ENCODE data around the gene KCTD5.
"Not testable (repeated sequence)": the region's sequence is repeated elsewhere in the genome, so short reads cannot be mapped to it uniquely, and the experiment has no call there.

KCTD5 gene

DNA sequence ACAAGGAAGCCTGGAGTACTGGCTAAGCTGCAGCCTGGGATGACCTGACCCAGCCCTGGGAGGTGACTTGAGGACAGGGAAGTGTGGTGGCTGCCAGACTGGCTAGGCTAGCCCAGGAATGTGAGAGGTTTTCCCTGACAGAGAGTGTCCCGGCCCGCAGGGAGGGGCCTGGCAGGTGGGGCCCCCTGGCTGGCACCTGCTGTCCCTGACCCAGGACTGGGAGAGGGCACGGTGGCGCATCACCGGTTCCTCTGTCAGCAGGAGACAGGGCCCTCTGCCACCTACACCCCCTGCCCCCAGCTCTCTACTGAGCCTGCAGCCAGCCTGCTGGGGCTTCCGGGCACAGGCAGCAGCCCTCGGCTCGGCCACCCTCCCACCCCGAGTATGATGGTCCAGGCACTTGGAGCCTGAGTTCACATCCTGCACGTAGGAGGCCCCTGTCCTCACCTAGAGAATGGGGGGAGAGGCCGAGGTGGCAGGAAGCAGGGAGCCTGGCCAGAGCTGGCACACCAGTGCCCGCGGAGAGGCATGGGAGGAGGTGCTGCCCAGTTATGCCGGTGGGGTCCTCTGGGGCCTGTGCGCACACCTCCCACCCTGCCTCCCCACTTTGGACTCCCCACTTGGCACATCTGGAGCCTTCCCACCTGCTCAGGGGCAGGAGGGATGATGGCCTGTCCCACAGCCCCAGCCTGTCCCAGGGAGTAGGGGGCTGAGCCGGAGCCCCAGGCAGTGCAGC lies 37.2 kb downstream of the KCTD5 start:
- no peak overlapping the region for H3K18ac ChIP-seq (ENCODE audit: low read length)
- H3K9ac ChIP-seq (ENCODE audit: low read length): no peak overlapping the region
- H3K4me3 ChIP-seq (ENCODE audit: low read length): no peak overlapping the region
- no peak overlapping the region for H2BK5ac ChIP-seq (ENCODE audit: low read length)
- no peak overlapping the region for H4K8ac ChIP-seq (ENCODE audit: low read depth, low read length)
- H3K36me3 ChIP-seq (ENCODE audit: control insufficient read depth, insufficient read depth, low read length): no peaks in the 10 kb centered on the region
- H4K5ac ChIP-seq (ENCODE audit: low read length): no peak overlapping the region
- H3K23ac ChIP-seq (ENCODE audit: low read length): no peak overlapping the region
- H3K56ac ChIP-seq (ENCODE audit: low read length): no peak overlapping the region
- WGBS (ENCODE audit: extremely low coverage, insufficient coverage, low lambda C conversion rate): no CpG with 5 or more reads among the region's 16 CpGs
- no peak overlapping the region for H3K4me2 ChIP-seq (ENCODE audit: low read length)
- H3K4me1 ChIP-seq (ENCODE audit: control insufficient read depth, low read depth, low read length): no peaks in the 10 kb centered on the region
- no peak overlapping the region for H3K27ac ChIP-seq (ENCODE audit: low read depth, low read length)
- no peaks in the 10 kb centered on the region for H3K79me2 ChIP-seq (ENCODE audit: control insufficient read depth, insufficient read depth, low read length)
- H2AK5ac ChIP-seq (ENCODE audit: low read length): no peak overlapping the region
- DNase-seq: no peak
- H2BK120ac ChIP-seq (ENCODE audit: low read depth, low read length): no peak overlapping the region
- H3K79me1 ChIP-seq (ENCODE audit: low read length): no peaks in the 10 kb centered on the region
- H2BK15ac ChIP-seq (replicated peaks; ENCODE audit: low read depth): no peak overlapping the region
- no peaks in the 10 kb centered on the region for H3K27me3 ChIP-seq (ENCODE audit: insufficient read depth, low read length, poor library complexity)
- H3K4ac ChIP-seq (ENCODE audit: low read depth, low read length): no peak overlapping the region

DNA sequence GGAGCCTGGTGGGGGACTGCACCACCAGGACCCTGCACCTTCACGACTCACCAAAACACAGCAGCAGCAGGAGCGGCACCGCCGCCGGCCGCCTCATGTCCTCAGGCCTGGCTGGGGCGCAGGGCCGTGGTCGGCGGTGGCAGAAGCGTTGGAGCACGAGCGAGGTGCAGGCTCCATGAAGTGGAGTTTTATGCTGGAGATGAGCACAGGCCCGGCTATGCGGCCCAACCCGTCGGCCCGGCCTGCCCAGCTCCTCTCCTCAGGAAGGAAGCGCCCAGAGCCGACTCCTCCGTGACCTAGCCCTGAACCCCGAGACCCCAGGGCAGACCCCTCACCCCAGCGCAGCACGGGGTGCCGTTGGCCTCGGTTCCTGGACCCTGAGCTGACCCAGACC lies 37.7 kb downstream of the KCTD5 start, which contains the start of gene PRSS27:
Gene PRSS27 (minus strand): TSS at position 161 of the 394 bp plus-strand sequence. CDS start 64 bp downstream, at position 97.
- H2BK15ac ChIP-seq (replicated peaks; ENCODE audit: low read depth): no peak within 1 kb of the TSS
- DNase-seq: no peak
- no peak within 1 kb of the TSS for H2BK120ac ChIP-seq (ENCODE audit: low read depth, low read length)
- peak within 1 kb of the TSS; percentile 43 for H3K18ac ChIP-seq (ENCODE audit: low read length)
- H3K4me1 ChIP-seq (ENCODE audit: control insufficient read depth, low read depth, low read length): no peaks in the 10 kb centered on the region
- no peak within 1 kb of the TSS for H2AK5ac ChIP-seq (ENCODE audit: low read length)
- H3K27ac ChIP-seq (ENCODE audit: low read depth, low read length): peak within 1 kb of the TSS; percentile 66
- no peak within 1 kb of the TSS for H2BK5ac ChIP-seq (ENCODE audit: low read length)
- peak within 1 kb of the TSS; percentile 40 for H3K4me3 ChIP-seq (ENCODE audit: low read length)
- H4K5ac ChIP-seq (ENCODE audit: low read length): peak within 1 kb of the TSS; percentile 71
- no peaks in the 10 kb centered on the region for H3K27me3 ChIP-seq (ENCODE audit: insufficient read depth, low read length, poor library complexity)
- peak within 1 kb of the TSS; percentile 90 for H3K56ac ChIP-seq (ENCODE audit: low read length)
- H3K79me1 ChIP-seq (ENCODE audit: low read length): no peaks in the 10 kb centered on the region
- peak within 1 kb of the TSS; percentile 78 for H3K9ac ChIP-seq (ENCODE audit: low read length)
- no peaks in the 10 kb centered on the region for H3K79me2 ChIP-seq (ENCODE audit: control insufficient read depth, insufficient read depth, low read length)
- H3K36me3 ChIP-seq (ENCODE audit: control insufficient read depth, insufficient read depth, low read length): no peaks in the 10 kb centered on the region
- peak within 1 kb of the TSS; percentile 66 for H4K8ac ChIP-seq (ENCODE audit: low read depth, low read length)
- H3K4ac ChIP-seq (ENCODE audit: low read depth, low read length): no peak within 1 kb of the TSS
- WGBS (ENCODE audit: extremely low coverage, insufficient coverage, low lambda C conversion rate): no CpG with 5 or more reads among the region's 26 CpGs
- peak within 1 kb of the TSS; percentile 38 for H3K4me2 ChIP-seq (ENCODE audit: low read length)
- no peak within 1 kb of the TSS for H3K23ac ChIP-seq (ENCODE audit: low read length)

DNA sequence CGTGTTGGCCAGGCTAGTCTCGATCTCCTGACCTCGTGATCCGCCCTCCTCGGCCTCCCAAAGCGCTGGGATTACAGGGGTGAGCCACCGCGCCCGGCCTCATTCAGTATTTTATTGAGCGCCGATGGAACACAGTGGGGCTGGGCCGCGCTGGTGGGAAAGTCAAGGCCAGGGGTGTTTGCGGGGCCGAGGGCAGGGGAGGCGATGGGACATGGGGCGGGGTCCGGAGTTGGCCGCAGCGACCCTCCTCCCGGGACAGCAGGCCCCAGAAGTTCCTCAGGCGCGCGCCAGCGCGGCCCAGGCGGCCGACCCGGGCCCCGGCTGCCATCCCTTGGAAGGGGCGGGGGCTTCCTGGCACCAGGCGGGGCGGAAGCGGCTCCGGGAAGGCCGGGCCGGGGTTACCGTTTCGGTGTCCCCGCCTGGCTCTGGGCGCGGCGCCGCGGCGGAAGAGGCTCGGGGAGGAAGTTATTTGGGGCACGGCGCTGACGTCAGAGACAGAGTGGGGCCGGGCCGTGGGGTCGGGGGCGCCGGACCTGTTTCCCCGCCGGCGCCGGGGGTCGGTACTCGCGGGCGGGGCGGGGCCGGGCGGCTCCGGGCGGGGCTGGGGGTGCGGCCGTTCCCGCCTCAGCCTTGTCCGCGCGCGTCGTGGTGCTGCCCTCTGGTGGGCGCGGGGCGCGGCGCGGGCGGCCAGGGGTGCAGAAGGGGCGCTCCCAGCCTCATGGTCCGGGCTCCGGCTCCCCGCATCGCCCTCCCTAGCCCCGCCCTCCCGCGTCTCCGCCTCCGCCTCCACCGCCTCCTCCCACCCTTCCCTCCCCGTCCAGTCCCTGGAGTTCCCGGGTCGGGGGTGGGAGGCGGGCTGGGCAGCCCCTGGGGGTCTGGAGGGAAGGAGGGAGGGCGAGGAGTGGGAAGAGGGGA lies 38.7 kb downstream of the KCTD5 start:
- H3K79me2 ChIP-seq (ENCODE audit: control insufficient read depth, insufficient read depth, low read length): no peaks in the 10 kb centered on the region
- no peak overlapping the region for H2BK120ac ChIP-seq (ENCODE audit: low read depth, low read length)
- H3K4me2 ChIP-seq (ENCODE audit: low read length): peak overlapping the region; percentile 62
- peak overlapping the region; percentile 90 for H3K56ac ChIP-seq (ENCODE audit: low read length)
- H4K8ac ChIP-seq (ENCODE audit: low read depth, low read length): peak overlapping the region; percentile 66
- no peak overlapping the region for H2BK15ac ChIP-seq (replicated peaks; ENCODE audit: low read depth)
- H3K27me3 ChIP-seq (ENCODE audit: insufficient read depth, low read length, poor library complexity): no peaks in the 10 kb centered on the region
- H3K36me3 ChIP-seq (ENCODE audit: control insufficient read depth, insufficient read depth, low read length): no peaks in the 10 kb centered on the region
- peak overlapping the region; percentile 78 for H3K9ac ChIP-seq (ENCODE audit: low read length)
- H4K5ac ChIP-seq (ENCODE audit: low read length): no peak overlapping the region
- H3K4me3 ChIP-seq (ENCODE audit: low read length): peak overlapping the region; percentile 40
- no peaks in the 10 kb centered on the region for H3K79me1 ChIP-seq (ENCODE audit: low read length)
- no peak overlapping the region for H2AK5ac ChIP-seq (ENCODE audit: low read length)
- H3K18ac ChIP-seq (ENCODE audit: low read length): peak overlapping the region; percentile 43
- H3K27ac ChIP-seq (ENCODE audit: low read depth, low read length): peak overlapping the region; percentile 66
- no CpG with 5 or more reads among the region's 99 CpGs for WGBS (ENCODE audit: extremely low coverage, insufficient coverage, low lambda C conversion rate)
- no peaks in the 10 kb centered on the region for H3K4me1 ChIP-seq (ENCODE audit: control insufficient read depth, low read depth, low read length)
- H3K4ac ChIP-seq (ENCODE audit: low read depth, low read length): no peak overlapping the region
- DNase-seq: peak; percentile 93
- H3K23ac ChIP-seq (ENCODE audit: low read length): no peak overlapping the region
- H2BK5ac ChIP-seq (ENCODE audit: low read length): no peak overlapping the region

DNA sequence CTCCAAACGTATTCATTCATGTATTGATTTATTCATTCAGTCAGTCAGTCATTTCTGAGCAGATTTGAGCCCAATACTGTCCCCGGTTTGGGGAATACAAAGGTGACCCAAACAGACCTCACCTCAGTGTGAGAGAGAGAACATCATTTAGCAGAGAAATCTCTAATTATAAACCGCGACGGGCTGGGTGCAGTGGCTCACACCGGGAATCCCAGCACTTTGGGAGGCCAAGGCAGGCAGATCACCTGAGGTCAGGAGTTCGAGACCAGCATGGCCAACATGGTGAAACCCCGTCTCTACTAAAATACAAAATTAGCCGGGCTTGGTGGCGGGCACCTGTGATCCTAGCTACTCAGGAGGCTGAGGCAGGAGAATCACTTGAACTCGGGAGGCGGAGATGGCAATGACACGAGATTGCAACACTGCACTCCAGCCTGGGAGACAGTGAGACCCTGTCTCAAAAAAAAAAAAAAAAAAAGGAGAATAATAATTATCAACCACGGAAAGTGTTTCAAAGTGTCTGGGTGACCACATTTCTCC lies 39.4 kb downstream of the KCTD5 start:
- H4K8ac ChIP-seq (ENCODE audit: low read depth, low read length); H3K23ac ChIP-seq (ENCODE audit: low read length); H2BK5ac ChIP-seq (ENCODE audit: low read length); H3K79me2 ChIP-seq (ENCODE audit: control insufficient read depth, insufficient read depth, low read length); H3K4ac ChIP-seq (ENCODE audit: low read depth, low read length); H4K5ac ChIP-seq (ENCODE audit: low read length); H3K4me1 ChIP-seq (ENCODE audit: control insufficient read depth, low read depth, low read length); H3K79me1 ChIP-seq (ENCODE audit: low read length); H2BK15ac ChIP-seq (replicated peaks; ENCODE audit: low read depth); H2AK5ac ChIP-seq (ENCODE audit: low read length); H3K36me3 ChIP-seq (ENCODE audit: control insufficient read depth, insufficient read depth, low read length); H2BK120ac ChIP-seq (ENCODE audit: low read depth, low read length); H3K27me3 ChIP-seq (ENCODE audit: insufficient read depth, low read length, poor library complexity); H3K27ac ChIP-seq (ENCODE audit: low read depth, low read length); DNase-seq: not testable (repeated sequence)
- WGBS (ENCODE audit: extremely low coverage, insufficient coverage, low lambda C conversion rate): no CpG with 5 or more reads among the region's 14 CpGs
- Histone ChIP-seq H3K18ac (ENCODE audit: low read length) (peak overlapping the region; percentile 19), H3K4me2 (ENCODE audit: low read length) (peak overlapping the region; percentile 62), H3K56ac (ENCODE audit: low read length) (peak overlapping the region; percentile 85), H3K4me3 (ENCODE audit: low read length) (peak overlapping the region; percentile 34), H3K9ac (ENCODE audit: low read length) (peak overlapping the region; percentile 67)

DNA sequence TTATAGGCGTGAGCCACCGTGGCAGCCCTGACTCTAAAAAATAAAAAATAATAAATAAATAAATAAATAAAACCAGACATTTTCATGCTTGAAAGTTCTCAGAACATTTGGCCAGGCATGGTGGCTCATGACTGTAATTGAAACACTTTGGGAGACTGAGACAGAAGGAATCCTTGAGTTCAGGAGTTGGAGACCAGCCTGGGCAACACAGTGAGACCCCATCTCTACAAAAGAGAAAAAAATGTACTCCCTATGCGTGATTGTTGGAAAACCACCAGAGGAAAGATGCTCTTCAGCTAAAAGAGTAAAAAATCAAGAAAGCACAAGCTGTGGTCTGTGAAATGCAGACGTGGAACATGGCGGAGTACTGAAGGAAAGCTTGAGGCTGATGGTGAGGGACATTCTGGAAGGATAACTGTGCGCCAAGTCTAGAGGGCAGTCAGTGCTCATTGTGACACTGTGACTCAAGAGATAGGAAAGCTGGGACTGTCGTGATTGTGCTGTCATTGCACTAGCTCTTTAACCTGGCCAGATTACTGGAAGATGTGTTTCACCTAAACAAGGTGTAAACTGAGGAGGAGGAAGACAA lies 41.9 kb downstream of the KCTD5 start:
- Histone ChIP-seq H4K5ac (ENCODE audit: low read length) (no peak overlapping the region), H3K27me3 (ENCODE audit: insufficient read depth, low read length, poor library complexity) (no peaks in the 10 kb centered on the region), H3K27ac (ENCODE audit: low read depth, low read length) (no peak overlapping the region), H3K23ac (ENCODE audit: low read length) (no peak overlapping the region), H3K36me3 (ENCODE audit: control insufficient read depth, insufficient read depth, low read length) (no peaks in the 10 kb centered on the region), H3K56ac (ENCODE audit: low read length) (no peak overlapping the region), H3K9ac (ENCODE audit: low read length) (no peak overlapping the region), H2AK5ac (ENCODE audit: low read length) (no peak overlapping the region), H4K8ac (ENCODE audit: low read depth, low read length) (no peak overlapping the region), H3K79me1 (ENCODE audit: low read length) (no peaks in the 10 kb centered on the region), H2BK120ac (ENCODE audit: low read depth, low read length) (no peak overlapping the region), H2BK15ac (replicated peaks; ENCODE audit: low read depth) (no peak overlapping the region), H2BK5ac (ENCODE audit: low read length) (no peak overlapping the region), H3K18ac (ENCODE audit: low read length) (no peak overlapping the region), H3K4ac (ENCODE audit: low read depth, low read length) (no peak overlapping the region), H3K79me2 (ENCODE audit: control insufficient read depth, insufficient read depth, low read length) (no peaks in the 10 kb centered on the region), H3K4me2 (ENCODE audit: low read length) (no peak overlapping the region), H3K4me3 (ENCODE audit: low read length) (no peak overlapping the region), H3K4me1 (ENCODE audit: control insufficient read depth, low read depth, low read length) (no peaks in the 10 kb centered on the region)
- no CpG with 5 or more reads among the region's 7 CpGs for WGBS (ENCODE audit: extremely low coverage, insufficient coverage, low lambda C conversion rate)
- no peak for DNase-seq
